H1 (cell line): ENCODE measurements around the gene DECR2. TPM values are rescaled to one million over a fixed set of nuclear protein-coding genes. Genes with fewer than 3 reads are reported as not detected.

Source experiments
- CEBPB ChIP-seq: IDR thresholded peaks from 2 replicates; pipeline ENCODE4 v1.6.1; 2012; ENCODE audit warnings: low read depth, low read length
- CHD1 ChIP-seq: IDR thresholded peaks from 2 replicates; pipeline ENCODE4 v1.6.1; 2012; ENCODE audit warnings: low read depth, low read length, improper control_type of control experiment
- KDM5A ChIP-seq: fragments of 200-600 bp; IDR thresholded peaks from 2 replicates; pipeline ENCODE4 v1.7.1; 2012; ENCODE audit warnings: mild to moderate bottlenecking, low read length, inconsistent platforms, mixed read lengths
- MAFK ChIP-seq: IDR thresholded peaks from 2 replicates; pipeline ENCODE4 v1.6.1; 2012; ENCODE audit warnings: low read depth, mild to moderate bottlenecking, improper control_type of control experiment, low read length
- POU5F1 ChIP-seq: IDR thresholded peaks from 2 replicates; pipeline ENCODE4 v1.6.1; 2011; ENCODE audit warnings: low read depth, mild to moderate bottlenecking, low read length, moderate library complexity
- RBBP5 ChIP-seq: IDR thresholded peaks from 2 replicates; pipeline ENCODE4 v1.7.1; 2012; ENCODE audit warnings: low read depth, mild to moderate bottlenecking, inconsistent platforms, low read length, moderate library complexity, borderline replicate concordance
- RXRA ChIP-seq: IDR thresholded peaks from 2 replicates; pipeline ENCODE4 v1.6.1; 2011; ENCODE audit warnings: low read depth, mild to moderate bottlenecking, low read length, moderate library complexity; ENCODE audit not compliant: insufficient read depth
- SIX5 ChIP-seq: IDR thresholded peaks from 2 replicates; pipeline ENCODE4 v1.6.1; 2011; ENCODE audit warnings: mild to moderate bottlenecking, low read depth, low read length
- TBP ChIP-seq: IDR thresholded peaks from 2 replicates; pipeline ENCODE4 v1.6.1; 2011; ENCODE audit warnings: low read depth, low read length, improper control_type of control experiment
- TCF12 ChIP-seq: IDR thresholded peaks from 2 replicates; pipeline ENCODE4 v1.6.1; 2011; ENCODE audit warnings: low read depth, mild to moderate bottlenecking, low read length
- polyA plus RNA-seq, 7 experiments: library from polyadenylated mRNA; depleted of rRNA in 3 of 7; stranded (reverse) in 5 of 7; unstranded in 2 of 7; fragments of >200 nt in 5 of 7; fragments of 200-250 nt in 2 of 7; gene quantifications; 1 replicate in 5 of 7; 2 replicates in 1 of 7; 4 replicates in 1 of 7; pipeline versions ENCODE4 v1.2.1 to v1.2.3, GENCODE V29; 2011 to 2013; ENCODE audit warnings: missing spikeins in 2 of 7, mixed read lengths in 2 of 7
- total RNA-seq: library from RNA; stranded (reverse); fragmentation: NEBNext Ultra II Directional; extraction: Animal tissue kit (Norgen Biotek cat#: 25700); gene quantifications from 2 replicates; pipeline ENCODE4 v1.2.1, GENCODE V29; 2021

Gene DECR2
- total and polyA plus RNA-seq, 2 of the 8 experiments (the other 6 are each of a cell fraction or from before 2014, with no cell fraction given), result 28.2 to 39.9 TPM

GRCh38 chr16:425740-426114 is 24.0 kb downstream of the DECR2 start (continued):
- TF ChIP-seq SIX5 (no peak), CEBPB (no peak), CHD1 (no peak), RBBP5 (no peak), MAFK (no peak), TCF12 (no peak), KDM5A (no peak), RXRA (no peak), TBP (no peak), POU5F1 (no peak)
- TF ChIP-seq, all 59 proteins: peak for 0
